ENCODE measurements around the gene CLSTN2.

The CLSTN2 gene

DNA sequence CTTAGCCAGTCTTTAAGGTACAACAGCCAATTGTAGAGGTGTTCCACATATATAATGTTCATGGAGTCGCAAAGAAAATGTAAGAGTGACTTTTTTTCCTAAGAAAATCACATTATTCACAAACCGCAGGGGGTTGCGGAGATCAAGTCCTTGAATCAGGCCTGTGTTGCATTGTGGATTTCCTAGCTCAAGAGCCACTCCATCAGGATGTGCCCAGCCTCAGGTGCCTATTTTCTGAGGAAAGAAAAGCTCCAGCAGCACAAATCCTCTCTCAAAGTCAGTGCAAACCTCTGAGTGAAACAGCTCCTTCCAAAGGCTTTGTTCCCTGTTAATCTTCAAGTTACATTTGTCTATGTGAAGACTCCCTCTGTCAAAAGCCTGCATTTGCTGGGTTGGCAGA, 349.4 kb downstream of the CLSTN2 start:
- DNase-seq (ENCODE audit: low read depth) = no peak

- DNase-seq (ENCODE audit: low read depth) = no peak
Measured at GRCh38 chr3:140285380-140285779, 350.4 kb downstream of the CLSTN2 start.

DNA sequence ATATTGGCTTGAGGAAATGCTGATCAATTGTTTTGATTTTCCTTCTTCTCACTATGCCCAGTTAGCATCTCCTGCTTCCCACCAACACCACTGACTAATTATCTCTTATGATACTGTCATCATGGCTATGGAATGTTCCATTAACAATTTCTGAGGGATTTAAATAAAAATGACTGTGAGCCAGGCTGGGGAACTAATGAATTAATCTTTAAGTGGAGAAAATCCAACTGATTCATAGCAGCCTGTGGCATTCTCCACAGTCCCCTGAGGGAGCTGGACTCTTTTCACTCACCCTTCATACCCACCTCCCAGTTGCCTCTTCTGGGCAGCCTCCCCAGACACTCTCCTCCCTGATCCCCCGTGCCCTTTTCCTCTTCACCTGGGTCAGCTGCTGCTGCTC, 353.6 kb downstream of the CLSTN2 start:
- no peak for DNase-seq (ENCODE audit: low read depth)

DNA sequence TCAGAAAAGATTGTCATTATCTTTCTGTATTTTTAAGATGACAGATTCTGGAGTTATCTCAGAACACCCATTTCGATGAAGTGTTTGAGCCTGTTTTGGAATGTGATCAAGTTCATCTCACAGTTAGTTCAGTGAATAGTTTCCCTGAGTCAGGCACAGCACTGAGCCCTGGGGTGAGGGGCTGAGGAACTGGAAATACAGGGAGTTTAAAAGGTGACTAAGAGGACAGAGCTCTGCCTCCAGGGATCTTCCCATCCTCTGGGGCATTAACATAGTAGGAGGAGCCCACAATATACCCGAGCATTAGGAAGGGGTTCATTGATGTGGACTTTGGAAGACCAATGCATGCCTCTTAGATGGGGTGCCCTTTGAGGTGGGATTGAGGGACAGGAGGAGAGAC, 355.1 kb downstream of the CLSTN2 start:
- no peak for DNase-seq (ENCODE audit: low read depth)

DNA sequence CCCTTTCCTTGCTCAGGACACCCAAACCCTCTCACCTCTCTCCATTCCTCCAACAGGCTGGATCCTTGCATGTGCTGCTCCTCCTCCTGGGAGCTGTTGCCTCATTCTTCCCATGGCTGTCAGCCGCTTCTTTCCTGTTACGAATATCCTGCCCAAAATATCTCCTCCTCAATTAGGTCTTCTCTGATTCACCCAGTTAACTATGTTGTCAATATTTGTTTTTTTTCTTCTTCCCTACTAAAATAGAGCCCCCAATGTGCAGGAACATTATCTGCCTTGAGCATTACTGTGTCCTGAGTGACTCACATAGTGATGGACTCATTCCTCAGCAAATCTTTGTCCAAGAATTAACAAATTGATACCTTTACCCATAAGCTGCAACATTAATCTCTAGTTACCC, 357.2 kb downstream of the CLSTN2 start:
- peak; percentile 72 for DNase-seq (ENCODE audit: low read depth)

- peak; percentile 97 for DNase-seq (ENCODE audit: low read depth)
Measured at GRCh38 chr3:140292684-140293083, 357.7 kb downstream of the CLSTN2 start.

DNA sequence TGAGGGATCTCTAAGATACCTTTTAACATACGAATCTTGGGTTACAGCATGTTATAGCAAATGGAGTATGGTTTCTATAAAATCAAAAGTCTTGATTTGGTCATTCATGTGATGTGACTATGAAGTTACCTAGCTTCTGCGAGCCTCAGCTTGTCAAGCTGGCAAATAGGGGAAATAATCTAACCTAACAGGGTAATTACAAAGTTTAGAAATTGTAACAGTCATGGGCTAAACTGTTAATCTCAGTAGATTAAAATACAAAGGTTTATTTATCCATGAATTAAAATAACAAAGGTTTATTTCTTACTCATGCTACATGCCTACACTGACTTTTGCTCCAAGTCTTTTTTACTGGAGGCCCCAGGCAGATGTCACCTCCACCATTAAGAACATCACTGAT, 359.1 kb downstream of the CLSTN2 start:
- no peak for DNase-seq (ENCODE audit: low read depth)

DNA sequence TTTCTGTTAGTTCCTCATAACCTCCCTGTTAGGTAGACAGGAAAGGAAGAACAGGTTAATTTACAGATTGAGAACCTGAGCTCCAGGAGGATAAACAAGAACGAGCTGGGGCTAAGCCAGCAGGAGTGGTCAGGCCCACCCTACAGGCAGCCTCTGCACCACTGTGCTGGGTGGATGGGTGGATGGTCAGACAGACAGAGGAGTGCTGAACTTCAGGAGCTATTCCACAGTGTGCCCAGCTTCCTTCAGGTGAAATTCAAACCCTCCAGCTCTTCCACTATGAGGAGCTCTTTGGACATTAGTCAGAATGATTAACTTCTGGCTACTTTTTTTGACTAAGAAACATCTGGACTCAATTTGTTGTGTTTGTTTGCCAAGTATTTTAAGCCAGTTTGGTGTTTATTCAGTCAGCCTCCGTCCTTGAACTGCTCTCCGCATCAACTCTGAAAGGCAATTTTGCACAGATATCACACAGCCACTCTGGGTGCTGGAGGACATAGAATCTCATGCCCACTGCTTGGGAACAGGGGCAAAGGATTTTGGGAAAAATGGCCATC, 361.9 kb downstream of the CLSTN2 start:
- peak; percentile 73 for DNase-seq (ENCODE audit: low read depth)

- DNase-seq (ENCODE audit: low read depth) = no peak
Measured at GRCh38 chr3:140298043-140298442, 363.1 kb downstream of the CLSTN2 start.

DNA sequence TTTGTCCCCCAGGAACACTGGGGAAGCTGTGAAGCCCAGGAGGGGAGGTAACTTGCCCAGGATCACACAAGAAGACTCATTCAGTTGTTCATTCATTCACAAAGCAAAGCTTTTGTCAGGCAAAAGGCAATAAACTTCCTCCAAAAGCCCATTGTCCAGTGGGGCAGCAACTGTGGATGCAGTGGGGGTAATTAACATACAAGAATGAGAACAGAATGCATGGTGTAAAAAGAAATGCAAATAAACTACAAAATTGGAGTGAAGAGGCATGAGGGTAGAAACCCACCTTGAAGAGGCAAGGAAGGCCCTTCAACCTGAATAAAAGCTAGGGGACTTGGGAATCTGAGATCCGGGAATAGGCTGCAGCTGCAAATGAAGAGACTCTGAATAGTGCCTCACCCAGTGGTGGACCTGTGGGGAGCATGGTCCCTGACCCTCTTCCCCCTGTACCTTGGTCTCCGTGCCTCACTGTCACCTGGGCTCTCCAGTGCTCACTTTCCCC, 363.6 kb downstream of the CLSTN2 start:
- no peak for DNase-seq (ENCODE audit: low read depth)

- DNase-seq (ENCODE audit: low read depth) = no peak
Measured at GRCh38 chr3:140303875-140304274, 368.9 kb downstream of the CLSTN2 start.

- no peak for DNase-seq (ENCODE audit: low read depth)
Measured at GRCh38 chr3:140308535-140308934, 373.6 kb downstream of the CLSTN2 start.

DNA sequence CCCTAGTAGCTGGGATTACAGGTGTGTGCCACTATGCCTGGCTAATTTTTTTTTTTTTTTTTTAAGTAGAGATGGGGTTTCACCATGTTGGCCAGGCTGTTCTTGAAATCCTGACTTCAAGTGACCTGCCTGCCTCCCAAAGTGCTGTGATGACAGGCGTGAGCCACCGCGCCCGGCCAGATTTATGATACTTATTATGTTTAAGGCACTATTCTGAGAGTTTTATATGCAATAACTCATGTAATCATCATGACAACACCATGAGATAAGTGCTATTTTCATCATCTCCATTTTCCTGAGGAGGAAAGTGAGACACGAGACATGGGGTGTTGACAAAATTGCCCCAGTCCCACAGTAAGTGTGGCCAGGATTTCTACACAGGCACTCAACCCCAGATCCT, 376.4 kb downstream of the CLSTN2 start:
- DNase-seq (ENCODE audit: low read depth) = no peak

DNA sequence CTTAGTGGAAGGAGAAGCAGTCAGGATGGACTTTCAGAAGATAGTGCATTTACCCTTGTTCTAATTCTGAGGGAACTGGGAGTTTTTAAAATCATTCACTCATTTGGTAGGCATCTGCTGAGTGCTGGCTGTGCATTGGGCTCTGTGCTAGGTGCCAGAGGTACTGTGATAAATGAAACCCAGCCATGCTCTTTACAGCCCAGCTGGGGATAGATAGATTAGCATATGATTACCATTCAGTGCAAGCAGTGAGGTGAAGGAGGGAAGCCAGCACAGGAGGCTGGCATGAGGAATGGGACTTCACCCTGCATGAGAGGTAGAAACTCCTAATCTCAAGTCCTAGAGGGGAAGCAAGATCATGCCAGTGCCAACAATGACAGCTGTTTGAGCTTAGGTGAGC, 381.0 kb downstream of the CLSTN2 start:
- no peak for DNase-seq (ENCODE audit: low read depth)

DNA sequence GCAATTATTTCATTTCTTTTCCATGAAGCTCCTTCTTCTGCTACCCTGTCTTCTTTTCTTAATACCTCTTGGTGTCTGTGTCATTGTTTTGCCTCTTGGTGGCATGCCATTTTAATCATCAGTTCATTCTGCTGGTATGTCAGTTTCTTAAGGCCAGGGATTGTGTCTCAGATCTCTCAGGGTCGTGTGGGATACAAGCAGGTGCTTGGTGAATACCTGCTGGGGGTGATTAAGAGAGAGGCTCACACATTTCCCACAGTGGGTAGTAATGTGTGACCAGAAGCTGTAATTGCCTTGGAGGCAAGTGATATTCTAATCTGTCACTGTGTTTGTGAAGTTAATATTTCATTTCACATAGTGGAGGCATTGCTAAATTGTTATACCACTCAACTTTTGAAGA, 381.5 kb downstream of the CLSTN2 start:
- DNase-seq (ENCODE audit: low read depth) = no peak

DNA sequence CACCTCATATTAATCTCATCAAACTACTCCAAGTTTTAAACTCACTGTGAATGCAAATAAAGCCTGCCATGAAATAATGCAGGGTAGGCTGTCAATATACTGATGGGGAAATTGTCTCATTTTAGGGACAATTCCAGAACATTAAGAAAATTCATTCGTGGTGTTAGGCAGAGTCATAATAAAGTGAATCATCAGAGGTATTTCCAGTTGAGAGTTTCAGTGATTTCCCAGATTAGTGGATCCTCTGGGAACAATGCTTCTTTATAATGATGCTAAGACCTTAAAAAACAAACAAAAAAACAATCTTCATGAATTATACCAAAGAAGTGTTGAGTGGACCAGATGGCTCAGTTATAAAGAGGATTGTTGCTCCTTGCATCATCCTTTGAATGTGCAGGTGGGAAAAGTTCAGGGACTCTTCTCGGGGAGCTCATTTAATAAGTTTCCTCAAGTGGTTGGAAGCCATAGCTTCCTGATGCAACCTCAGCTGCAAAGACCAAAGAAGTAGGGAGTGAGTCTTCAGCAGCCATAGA, 381.9 kb downstream of the CLSTN2 start:
- DNase-seq (ENCODE audit: low read depth) = peak; percentile 5

- no peak for DNase-seq (ENCODE audit: low read depth)
Measured at GRCh38 chr3:140319739-140320138, 384.8 kb downstream of the CLSTN2 start.

DNA sequence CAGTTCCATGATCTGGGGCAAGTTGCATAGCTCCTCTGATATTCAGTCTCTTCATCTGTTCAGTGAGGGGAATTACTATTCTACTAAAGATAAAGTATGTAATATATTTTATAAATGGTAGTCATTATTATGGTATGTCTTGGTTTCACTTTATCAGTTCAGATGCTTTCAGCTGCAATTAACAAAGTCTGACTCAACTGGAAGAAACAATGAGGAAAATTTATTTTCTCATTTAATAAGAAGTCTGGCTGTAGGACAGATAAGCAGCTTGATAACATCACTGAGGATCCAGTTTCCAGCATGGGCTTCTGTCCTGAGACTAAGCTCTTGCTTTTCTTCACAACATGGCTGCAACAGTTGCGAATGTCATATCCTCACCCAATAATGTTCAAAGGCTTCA, 388.6 kb downstream of the CLSTN2 start:
- DNase-seq (ENCODE audit: low read depth) = no peak

DNA sequence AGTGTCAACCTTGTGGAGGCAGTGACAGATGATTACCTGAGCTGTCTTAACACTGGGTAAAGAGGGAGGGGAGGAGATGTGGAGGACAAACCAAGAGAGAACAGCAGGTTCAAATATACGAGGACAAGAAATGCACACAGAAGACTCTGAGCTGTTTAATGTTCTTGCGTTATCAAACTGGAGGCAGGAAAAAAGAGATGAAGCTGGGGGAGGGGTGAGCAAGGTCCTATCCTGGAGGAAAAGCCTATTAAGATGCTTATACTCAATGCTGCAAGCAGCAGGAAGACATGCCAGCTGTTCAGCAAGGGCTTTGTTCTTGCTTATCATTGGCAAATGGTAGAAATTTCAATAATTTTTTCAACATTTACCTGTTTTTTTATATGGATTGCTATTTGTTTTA, 397.1 kb downstream of the CLSTN2 start:
- DNase-seq (ENCODE audit: low read depth) = no peak

GRCh38 chr3:140334132-140334929, 399.3 kb downstream of the CLSTN2 start:
- DNase-seq (ENCODE audit: low read depth) = no peak

DNA sequence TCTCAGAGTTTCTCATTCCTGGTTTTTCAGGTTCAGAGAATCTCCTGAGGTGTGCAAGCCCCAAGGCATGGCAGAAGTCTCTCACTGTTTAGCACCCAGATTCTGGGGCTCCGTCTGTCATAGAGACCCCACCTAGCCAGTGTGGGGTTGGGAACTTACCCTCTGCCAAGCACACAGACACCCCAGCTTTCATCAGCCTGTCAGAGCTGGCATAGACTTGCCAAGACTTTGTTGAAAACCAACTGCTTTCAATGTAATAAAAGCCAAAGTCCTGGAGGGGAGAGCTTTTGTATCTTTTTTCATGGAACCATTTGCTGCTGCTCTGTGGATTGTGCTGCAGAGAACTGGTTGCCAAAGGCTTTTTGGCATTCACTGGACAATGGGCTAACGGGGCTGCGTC, 401.5 kb downstream of the CLSTN2 start:
- DNase-seq (ENCODE audit: low read depth) = no peak

GRCh38 chr3:140338916-140339315, 403.9 kb downstream of the CLSTN2 start:
- no peak for DNase-seq (ENCODE audit: low read depth)

DNA sequence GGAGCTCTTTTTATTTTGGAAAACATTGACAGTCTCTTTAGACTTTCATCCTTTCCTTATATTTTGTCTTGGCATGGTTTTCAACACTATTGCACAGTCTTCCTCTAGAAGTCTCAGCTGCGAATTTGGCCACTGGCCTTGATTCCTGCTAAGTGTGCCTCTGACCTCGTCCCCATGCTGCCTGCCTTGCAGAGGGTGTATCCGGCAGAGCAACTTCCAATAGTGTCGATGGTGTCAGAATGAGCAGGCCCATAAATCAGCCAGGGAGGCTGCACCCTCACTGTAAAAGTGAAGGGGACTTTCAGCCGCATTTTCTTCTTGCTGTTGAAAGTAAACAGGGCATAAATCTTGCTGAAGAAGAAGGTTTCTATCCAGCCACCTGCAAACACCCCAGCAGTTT, 406.2 kb downstream of the CLSTN2 start:
- DNase-seq (ENCODE audit: low read depth) = no peak

All from stromal cell of bone marrow (primary cell).